LNCAP (cell line): ENCODE measurements around the gene RETREG2.

Experiments
- CTCF ChIP-seq: fragments of 450-650 bp; IDR thresholded peaks from 2 replicates; pipeline ENCODE4 v1.5.1; 2017; ENCODE audit warnings: mild to moderate bottlenecking

RETREG2 gene

GRCh38 chr2:219177552-219178376 lies at the start of gene RETREG2:
Gene RETREG2 (plus strand): TSS chr2:219178275. CDS start chr2:219178353, 78 bp downstream.
- TF ChIP-seq CTCF = peak; percentile 54

GRCh38 chr2:219128396-219128795 lies 49.7 kb upstream of the RETREG2 start:
- TF ChIP-seq CTCF = no peak

GRCh38 chr2:219129589-219129988 lies 48.5 kb upstream of the RETREG2 start:
- TF ChIP-seq CTCF = no peak

- no peak for TF ChIP-seq CTCF
These were observed 46.7 kb upstream of the RETREG2 start for GRCh38 chr2:219131327-219131726.

GRCh38 chr2:219131744-219132143 lies 46.3 kb upstream of the RETREG2 start:
- no peak for TF ChIP-seq CTCF

GRCh38 chr2:219133976-219134375 lies 44.1 kb upstream of the RETREG2 start:
- no peak for TF ChIP-seq CTCF

- TF ChIP-seq CTCF = no peak
These were observed 37.4 kb upstream of the RETREG2 start for GRCh38 chr2:219140722-219141121.
